Endodermal cell (in vitro differentiated cells): Measurements from ENCODE around the gene SIRT3. TPM values are rescaled to one million over a fixed set of nuclear protein-coding genes. Genes with fewer than 3 reads are reported as not detected.

ENCODE experiments used
- DNase-seq: peaks from one replicate; pipeline ENCODE4 v3.0.0-alpha.2; 2017
- H3K27ac ChIP-seq: 2 replicates; pipeline ENCODE4 v1.5.1; 2013; ENCODE audit warnings: mild to moderate bottlenecking, low read depth, low read length, moderate library complexity
- H3K27me3 ChIP-seq: 2 replicates; pipeline ENCODE4 v1.6.1; 2013; ENCODE audit warnings: mild to moderate bottlenecking, low read length, moderate library complexity; ENCODE audit not compliant: insufficient read depth, control insufficient read depth, poor library complexity, severe bottlenecking
- H3K36me3 ChIP-seq: 2 replicates; pipeline ENCODE4 v1.7.0; 2013; ENCODE audit warnings: mild to moderate bottlenecking, low read length, moderate library complexity; ENCODE audit not compliant: control insufficient read depth, insufficient read depth
- H3K4me1 ChIP-seq: one replicate; pipeline ENCODE4 v1.7.0; 2013; ENCODE audit warnings: low read length; ENCODE audit not compliant: control insufficient read depth, insufficient read depth
- H3K4me3 ChIP-seq: 2 replicates; pipeline ENCODE4 v1.5.1; 2013; ENCODE audit warnings: mild to moderate bottlenecking, low read length, moderate library complexity
- H3K9ac ChIP-seq: 2 replicates; pipeline ENCODE4 v1.6.1; 2013; ENCODE audit warnings: mild to moderate bottlenecking, low read length, moderate library complexity; ENCODE audit not compliant: poor library complexity, severe bottlenecking; ENCODE audit errors: extremely low read depth
- H3K9me3 ChIP-seq: 2 replicates; pipeline ENCODE4 v1.6.1; 2013; ENCODE audit warnings: mild to moderate bottlenecking, low read length, moderate library complexity; ENCODE audit not compliant: control insufficient read depth
- H3K27ac Mint-ChIP-seq: 2 replicates; pipeline ENCODE4 v1.8.0; 2020; ENCODE audit warnings: mixed read lengths
- H3K27me3 Mint-ChIP-seq: 2 replicates; pipeline ENCODE4 v1.8.0; 2021; ENCODE audit warnings: mild to moderate bottlenecking, mixed read lengths; ENCODE audit not compliant: insufficient read depth
- H3K36me3 Mint-ChIP-seq: 2 replicates; pipeline ENCODE4 v1.8.0; 2020; ENCODE audit warnings: low read depth, mixed read lengths
- H3K4me1 Mint-ChIP-seq: 2 replicates; pipeline ENCODE4 v1.8.0; 2020; ENCODE audit warnings: mixed read lengths
- H3K4me3 Mint-ChIP-seq: 2 replicates; pipeline ENCODE4 v1.8.0; 2020; ENCODE audit warnings: mild to moderate bottlenecking, moderate library complexity, mixed read lengths
- H3K9me3 Mint-ChIP-seq: 2 replicates; pipeline ENCODE4 v1.8.0; 2020; ENCODE audit warnings: mild to moderate bottlenecking, mixed read lengths
- WGBS, 2 experiments: methylation state at CpG; one replicate each; pipeline versions ENCODE4 v1.1.5 to v1.1.7; 2013; ENCODE audit warnings: missing lambda C conversion rate in 2 of 2, mixed read lengths in 1 of 2; ENCODE audit not compliant: insufficient coverage in 1 of 2, insufficient read length in 1 of 2; 5-methylcytosine and 5-hydroxymethylcytosine counted together
- total RNA-seq, 2 donors: library from RNA; stranded (reverse); fragmentation: NEBNext Ultra II Directional in 1 of 2; extraction: Animal tissue kit (Norgen Biotek cat#: 25700) in 1 of 2; gene quantifications; 2 replicates in 1 of 2; 3 replicates in 1 of 2; pipeline ENCODE4 v1.2.1, GENCODE V29; 2021
- TF ChIP-seq, protein P1 (sequence below): fragments of 200-600 bp; sonication (generic); conservative IDR thresholded peaks from 2 replicates; pipeline ENCODE4 v1.5.0; 2021; ENCODE audit warnings: antibody characterized with exemption, mild to moderate bottlenecking

SIRT3 gene
- total RNA-seq, 2 donors from 2014 or later = 18.1 to 28.6 TPM

- peaks cover 65% of the 10 kb centered on the region for H3K27me3 Mint-ChIP-seq
- DNase-seq = peak; percentile 40
- no peaks in the 10 kb centered on the region for H3K36me3 Mint-ChIP-seq
- Histone ChIP-seq H3K4me3 (no peak overlapping the region), H3K4me1 (no peaks in the 10 kb centered on the region), H3K27me3 (peaks cover 56% of the 10 kb centered on the region), H3K9me3 (no peaks in the 10 kb centered on the region), H3K27ac (no peak overlapping the region), H3K36me3 (no peaks in the 10 kb centered on the region), H3K9ac (no peak overlapping the region)
- H3K27ac Mint-ChIP-seq = no peak overlapping the region
- TF ChIP-seq, protein P1, sequence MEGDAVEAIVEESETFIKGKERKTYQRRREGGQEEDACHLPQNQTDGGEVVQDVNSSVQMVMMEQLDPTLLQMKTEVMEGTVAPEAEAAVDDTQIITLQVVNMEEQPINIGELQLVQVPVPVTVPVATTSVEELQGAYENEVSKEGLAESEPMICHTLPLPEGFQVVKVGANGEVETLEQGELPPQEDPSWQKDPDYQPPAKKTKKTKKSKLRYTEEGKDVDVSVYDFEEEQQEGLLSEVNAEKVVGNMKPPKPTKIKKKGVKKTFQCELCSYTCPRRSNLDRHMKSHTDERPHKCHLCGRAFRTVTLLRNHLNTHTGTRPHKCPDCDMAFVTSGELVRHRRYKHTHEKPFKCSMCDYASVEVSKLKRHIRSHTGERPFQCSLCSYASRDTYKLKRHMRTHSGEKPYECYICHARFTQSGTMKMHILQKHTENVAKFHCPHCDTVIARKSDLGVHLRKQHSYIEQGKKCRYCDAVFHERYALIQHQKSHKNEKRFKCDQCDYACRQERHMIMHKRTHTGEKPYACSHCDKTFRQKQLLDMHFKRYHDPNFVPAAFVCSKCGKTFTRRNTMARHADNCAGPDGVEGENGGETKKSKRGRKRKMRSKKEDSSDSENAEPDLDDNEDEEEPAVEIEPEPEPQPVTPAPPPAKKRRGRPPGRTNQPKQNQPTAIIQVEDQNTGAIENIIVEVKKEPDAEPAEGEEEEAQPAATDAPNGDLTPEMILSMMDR = no peak
- WGBS, 2 experiments = 89 to 91% methylated on average over 8 to 10 of the region's 13 CpGs
- no peak overlapping the region for H3K4me3 Mint-ChIP-seq
- H3K4me1 Mint-ChIP-seq = peaks cover 3% of the 10 kb centered on the region
- H3K9me3 Mint-ChIP-seq = no peaks in the 10 kb centered on the region
Measured at GRCh38 chr11:282630-283360, 46.7 kb upstream of the SIRT3 start.

- no peak overlapping the region for H3K27ac ChIP-seq
- TF ChIP-seq, protein P1 = no peak
- Mint-ChIP-seq H3K9me3 (no peaks in the 10 kb centered on the region), H3K4me3 (no peak overlapping the region), H3K27ac (no peak overlapping the region), H3K4me1 (peaks cover 3% of the 10 kb centered on the region), H3K27me3 (peaks cover 62% of the 10 kb centered on the region), H3K36me3 (no peaks in the 10 kb centered on the region)
- DNase-seq = peak; percentile 44
- H3K9me3 ChIP-seq = no peaks in the 10 kb centered on the region
- peaks cover 50% of the 10 kb centered on the region for H3K27me3 ChIP-seq
- WGBS, 2 experiments = 84% methylated on average over 4 of the region's 4 CpGs; no CpG with 5 or more reads in 1 of the 2 experiments
- H3K4me1 ChIP-seq = no peaks in the 10 kb centered on the region
- no peaks in the 10 kb centered on the region for H3K36me3 ChIP-seq
- H3K9ac ChIP-seq = no peak overlapping the region
- H3K4me3 ChIP-seq = no peak overlapping the region
Measured at GRCh38 chr11:282171-282570, 46.0 kb upstream of the SIRT3 start.

DNA sequence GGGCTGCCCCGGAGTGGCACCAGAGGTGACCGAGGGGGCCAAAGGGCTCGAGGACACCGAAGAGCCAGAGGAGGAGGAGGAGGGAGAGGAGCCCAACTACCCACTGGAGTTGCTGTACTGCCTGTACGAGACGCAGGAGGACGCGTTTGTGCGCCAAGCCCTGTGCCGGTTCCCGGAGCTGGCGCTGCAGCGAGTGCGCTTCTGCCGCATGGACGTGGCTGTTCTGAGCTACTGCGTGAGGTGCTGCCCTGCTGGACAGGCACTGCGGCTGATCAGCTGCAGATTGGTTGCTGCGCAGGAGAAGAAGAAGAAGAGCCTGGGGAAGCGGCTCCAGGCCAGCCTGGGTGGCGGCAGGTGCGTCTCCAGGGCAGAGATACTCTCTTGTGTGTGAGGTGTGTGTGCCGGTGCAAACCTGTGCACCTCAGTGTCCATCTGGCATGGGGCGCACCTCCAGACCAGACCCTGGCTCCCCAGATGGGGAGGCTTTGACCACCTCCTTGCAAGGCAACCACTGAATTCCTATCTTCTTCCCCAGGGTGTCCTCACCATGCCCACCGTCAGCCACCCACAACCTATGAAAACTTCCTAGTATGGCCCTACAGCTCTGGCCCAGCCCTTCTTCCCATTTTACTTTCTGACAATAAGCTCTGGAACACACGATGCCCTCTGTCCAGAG lies 45.5 kb upstream of the SIRT3 start:
- H3K36me3 ChIP-seq = no peaks in the 10 kb centered on the region
- TF ChIP-seq, protein P1 = no peak
- H3K27me3 Mint-ChIP-seq = peaks cover 57% of the 10 kb centered on the region
- no peak for DNase-seq
- H3K9me3 ChIP-seq = no peaks in the 10 kb centered on the region
- H3K4me3 ChIP-seq = no peak overlapping the region
- H3K4me1 Mint-ChIP-seq = no peaks in the 10 kb centered on the region
- no peak overlapping the region for H3K4me3 Mint-ChIP-seq
- H3K36me3 Mint-ChIP-seq = no peaks in the 10 kb centered on the region
- peaks cover 46% of the 10 kb centered on the region for H3K27me3 ChIP-seq
- whole genome bisulfite sequencing, 2 experiments = 90 to 94% methylated on average over 26 of the region's 26 CpGs
- no peak overlapping the region for H3K9ac ChIP-seq
- H3K4me1 ChIP-seq = no peaks in the 10 kb centered on the region
- no peak overlapping the region for H3K27ac Mint-ChIP-seq
- no peaks in the 10 kb centered on the region for H3K9me3 Mint-ChIP-seq
- H3K27ac ChIP-seq = no peak overlapping the region
